Tibial nerve (tissue), 4 donors: Measurements from ENCODE around the gene TBC1D24. TPM values are rescaled to one million over a fixed set of nuclear protein-coding genes. Genes with fewer than 3 reads are reported as not detected.

Source experiments
- DNase-seq, 2 donors: peaks; one replicate each; pipeline ENCODE4 v3.0.0-alpha.2; 2019; ENCODE audit warnings: low spot score in 2 of 2
- H3K27ac ChIP-seq, 4 donors: fragments of 200-600 bp; sonication (generic) in 3 of 4; one replicate each; pipeline ENCODE4 v1.5.1; 2017 to 2019; ENCODE audit warnings: mild to moderate bottlenecking in 1 of 4
- H3K27me3 ChIP-seq, 2 donors: fragments of 200-600 bp; sonication (generic) in 1 of 2; one replicate each; pipeline versions ENCODE4 v1.5.1 to v1.6.0; 2017 to 2019
- H3K36me3 ChIP-seq, 3 donors: fragments of 200-600 bp; sonication (generic); one replicate each; pipeline ENCODE4 v1.5.1; 2018 to 2019
- H3K4me1 ChIP-seq, 4 donors: fragments of 200-600 bp; sonication (generic) in 3 of 4; one replicate each; pipeline ENCODE4 v1.5.1; 2017 to 2019
- H3K4me3 ChIP-seq, 4 donors: fragments of 200-600 bp; sonication (generic) in 3 of 4; one replicate each; pipeline ENCODE4 v1.5.1; 2017 to 2019; ENCODE audit warnings: mild to moderate bottlenecking in 1 of 4, moderate library complexity in 1 of 4
- H3K9me3 ChIP-seq, 4 donors: fragments of 200-600 bp; sonication (generic) in 3 of 4; one replicate each; pipeline ENCODE4 v1.5.1; 2017 to 2019
- EP300 ChIP-seq, 2 donors: sonication (generic); formaldehyde crosslinking; IDR thresholded peaks; one replicate each; pipeline ENCODE4 v1.6.1; 2017; ENCODE audit warnings: antibody characterized with exemption in 2 of 2, mild to moderate bottlenecking in 1 of 2
- POLR2A ChIP-seq, 2 donors: fragments of 450-650 bp; IDR thresholded peaks; one replicate each; pipeline ENCODE4 v1.6.1; 2017; ENCODE audit warnings: antibody characterized with exemption in 2 of 2, mild to moderate bottlenecking in 2 of 2, moderate library complexity in 2 of 2
- WGBS, 2 donors: methylation state at CpG; one replicate each; pipeline ENCODE4 v1.1.5; 2018; 5-methylcytosine and 5-hydroxymethylcytosine counted together
- total RNA-seq, 4 donors: library from RNA; depleted of rRNA; stranded (reverse); fragments of >200 nt; gene quantifications; one replicate each; pipeline ENCODE4 v1.1.0, GENCODE V29; 2016
- TF ChIP-seq, protein P1 (sequence below), 5 experiments: fragments of 200-600 bp in 3 of 5; fragments of 450-650 bp in 2 of 5; sonication (generic) in 3 of 5; IDR thresholded peaks; one replicate each; pipeline ENCODE4 v1.5.1; 2016 to 2019; ENCODE audit warnings: antibody characterized with exemption in 5 of 5, mild to moderate bottlenecking in 3 of 5, moderate library complexity in 2 of 5

Gene TBC1D24
- total RNA-seq, 4 donors from 2014 or later: 12.0 to 18.3 (median 16.3) TPM

DNA sequence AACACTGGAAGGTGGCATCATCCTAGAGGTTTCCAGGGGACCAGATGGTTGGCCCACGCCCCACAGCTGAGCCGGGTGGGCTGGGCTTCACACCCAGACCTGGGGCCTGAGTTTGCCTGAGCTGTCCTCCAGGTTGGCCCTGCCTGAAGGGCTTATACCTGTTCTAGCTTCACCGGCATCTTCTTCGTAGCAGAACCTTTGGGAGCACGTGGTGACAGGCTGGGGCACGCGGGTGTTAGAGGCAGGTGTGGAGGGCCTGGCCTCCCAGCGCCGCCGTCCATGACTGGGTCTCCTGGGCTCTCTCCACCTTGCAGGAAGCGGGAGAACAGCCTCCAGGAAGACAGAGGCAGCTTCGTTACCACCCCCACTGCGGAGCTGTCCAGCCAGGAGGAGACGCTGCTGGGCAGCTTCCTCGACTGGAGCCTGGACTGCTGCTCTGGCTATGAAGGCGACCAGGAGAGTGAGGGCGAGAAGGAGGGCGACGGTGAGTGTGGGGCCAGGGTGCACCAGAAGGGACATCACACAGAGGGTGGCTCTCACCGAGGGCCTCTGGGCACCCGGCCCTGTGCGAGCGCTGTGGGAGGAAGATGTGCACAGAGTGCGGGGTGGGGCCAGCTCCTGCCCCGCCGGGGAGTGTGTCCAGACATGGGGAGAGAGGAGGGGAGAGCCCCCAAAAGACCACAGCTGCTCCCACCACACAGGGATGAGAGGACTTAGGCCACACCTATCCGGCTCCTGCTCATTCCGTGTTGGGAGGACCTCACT is 19.7 kb upstream of the TBC1D24 start:
- TF ChIP-seq, protein P1, sequence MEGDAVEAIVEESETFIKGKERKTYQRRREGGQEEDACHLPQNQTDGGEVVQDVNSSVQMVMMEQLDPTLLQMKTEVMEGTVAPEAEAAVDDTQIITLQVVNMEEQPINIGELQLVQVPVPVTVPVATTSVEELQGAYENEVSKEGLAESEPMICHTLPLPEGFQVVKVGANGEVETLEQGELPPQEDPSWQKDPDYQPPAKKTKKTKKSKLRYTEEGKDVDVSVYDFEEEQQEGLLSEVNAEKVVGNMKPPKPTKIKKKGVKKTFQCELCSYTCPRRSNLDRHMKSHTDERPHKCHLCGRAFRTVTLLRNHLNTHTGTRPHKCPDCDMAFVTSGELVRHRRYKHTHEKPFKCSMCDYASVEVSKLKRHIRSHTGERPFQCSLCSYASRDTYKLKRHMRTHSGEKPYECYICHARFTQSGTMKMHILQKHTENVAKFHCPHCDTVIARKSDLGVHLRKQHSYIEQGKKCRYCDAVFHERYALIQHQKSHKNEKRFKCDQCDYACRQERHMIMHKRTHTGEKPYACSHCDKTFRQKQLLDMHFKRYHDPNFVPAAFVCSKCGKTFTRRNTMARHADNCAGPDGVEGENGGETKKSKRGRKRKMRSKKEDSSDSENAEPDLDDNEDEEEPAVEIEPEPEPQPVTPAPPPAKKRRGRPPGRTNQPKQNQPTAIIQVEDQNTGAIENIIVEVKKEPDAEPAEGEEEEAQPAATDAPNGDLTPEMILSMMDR (IDR thresholded peaks at IDR 0.05): no peak
- TF ChIP-seq EP300 (IDR thresholded peaks at IDR 0.05): no peak
- TF ChIP-seq POLR2A (IDR thresholded peaks at IDR 0.05): no peak
- peaks cover 0 to 19% (median 8%) of the 10 kb centered on the region in 4 donors for H3K4me1 ChIP-seq
- no peaks in the 10 kb centered on the region for H3K9me3 ChIP-seq
- no peak overlapping the region for H3K27ac ChIP-seq
- WGBS, 2 donors: 88 to 91% methylated on average over 19 to 28 of the region's 28 CpGs
- DNase-seq: no peak
- no peak overlapping the region for H3K4me3 ChIP-seq
- H3K27me3 ChIP-seq: no peaks in the 10 kb centered on the region
- H3K36me3 ChIP-seq: peaks cover 0 to 58% (median 0%) of the 10 kb centered on the region in 3 donors

DNA sequence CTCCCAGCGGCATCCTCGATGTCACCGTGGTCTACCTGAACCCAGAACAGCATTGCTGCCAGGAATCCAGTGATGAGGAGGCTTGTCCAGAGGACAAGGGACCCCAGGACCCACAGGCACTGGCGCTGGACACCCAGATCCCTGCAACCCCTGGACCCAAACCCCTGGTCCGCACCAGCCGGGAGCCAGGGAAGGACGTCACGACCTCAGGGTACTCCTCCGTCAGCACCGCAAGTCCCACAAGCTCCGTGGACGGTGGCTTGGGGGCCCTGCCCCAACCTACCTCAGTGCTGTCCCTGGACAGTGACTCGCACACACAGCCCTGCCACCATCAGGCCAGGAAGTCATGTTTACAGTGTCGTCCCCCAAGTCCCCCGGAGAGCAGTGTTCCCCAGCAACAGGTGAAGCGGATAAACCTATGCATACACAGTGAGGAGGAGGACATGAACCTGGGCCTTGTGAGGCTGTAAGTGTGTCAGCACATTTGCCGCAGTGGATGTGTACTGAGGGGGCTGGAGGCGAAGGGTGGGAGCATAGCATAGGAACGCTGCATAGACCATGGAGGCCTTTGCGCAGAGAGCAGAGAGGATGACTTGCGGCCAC is 18.3 kb upstream of the TBC1D24 start:
- no peak for DNase-seq
- no peak overlapping the region for H3K27ac ChIP-seq
- H3K9me3 ChIP-seq: no peaks in the 10 kb centered on the region
- H3K27me3 ChIP-seq: no peaks in the 10 kb centered on the region
- WGBS, 2 donors: 89 to 93% methylated on average over 15 to 18 of the region's 21 CpGs
- peaks cover 0 to 24% (median 9%) of the 10 kb centered on the region in 4 donors for H3K4me1 ChIP-seq
- TF ChIP-seq, protein P1 (IDR thresholded peaks at IDR 0.05): no peak
- TF ChIP-seq POLR2A (IDR thresholded peaks at IDR 0.05) (no peak), EP300 (IDR thresholded peaks at IDR 0.05) (no peak)
- peaks cover 0 to 44% (median 0%) of the 10 kb centered on the region in 3 donors for H3K36me3 ChIP-seq
- H3K4me3 ChIP-seq: no peak overlapping the region

DNA sequence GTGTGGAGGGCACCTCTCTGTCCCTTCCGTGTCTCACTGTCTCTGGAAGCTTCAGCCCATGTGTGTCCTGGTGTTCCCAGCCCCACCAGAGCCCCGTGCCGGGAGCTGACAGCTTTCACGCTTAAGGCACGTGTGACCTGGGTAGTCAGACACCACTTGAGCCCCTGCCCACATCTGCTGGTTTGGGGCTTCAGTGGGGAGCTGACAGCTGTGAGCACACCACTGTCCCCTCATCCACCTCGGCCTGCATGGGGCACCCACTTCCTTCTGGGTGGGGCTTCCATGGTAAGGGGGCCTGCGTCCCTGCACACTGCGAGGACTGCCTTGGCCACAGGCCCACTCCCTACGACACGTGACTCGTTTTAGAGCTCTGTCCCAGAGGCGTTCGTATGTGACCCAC is 17.7 kb upstream of the TBC1D24 start:
- H3K27me3 ChIP-seq: no peaks in the 10 kb centered on the region
- H3K4me3 ChIP-seq: no peak overlapping the region
- TF ChIP-seq EP300 (IDR thresholded peaks at IDR 0.05): no peak
- TF ChIP-seq, protein P1 (IDR thresholded peaks at IDR 0.05): no peak
- TF ChIP-seq POLR2A (IDR thresholded peaks at IDR 0.05): no peak
- 70 to 71% methylated on average over 13 of the region's 13 CpGs for WGBS, 2 donors
- DNase-seq: no peak
- peaks cover 0 to 38% (median 0%) of the 10 kb centered on the region in 3 donors for H3K36me3 ChIP-seq
- no peak overlapping the region for H3K27ac ChIP-seq
- H3K4me1 ChIP-seq: peaks cover 0 to 24% (median 9%) of the 10 kb centered on the region in 4 donors
- H3K9me3 ChIP-seq: no peaks in the 10 kb centered on the region

DNA sequence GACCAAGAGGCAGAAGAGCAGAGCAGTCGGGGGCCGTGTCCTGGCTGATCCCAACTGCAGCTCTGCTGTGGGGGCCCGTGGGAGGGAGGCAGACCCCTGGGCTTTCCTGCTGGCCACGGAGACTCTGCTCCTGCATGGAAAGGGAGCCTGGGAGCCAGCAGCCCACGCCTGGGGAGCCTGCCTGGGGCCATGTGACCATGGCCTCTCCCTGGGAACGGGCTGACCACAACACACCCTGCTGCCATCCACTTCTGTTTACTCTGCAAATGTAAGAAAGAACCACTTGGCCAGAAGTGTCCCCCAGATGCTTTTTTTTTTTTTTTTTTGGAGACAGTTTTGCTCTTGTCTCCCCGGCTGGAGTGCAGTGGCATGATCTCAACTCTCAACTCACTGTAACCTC is 17.0 kb upstream of the TBC1D24 start:
- WGBS, 2 donors: 53 to 61% methylated on average over 7 of the region's 7 CpGs
- H3K4me3 ChIP-seq: no peak overlapping the region
- no peak overlapping the region for H3K27ac ChIP-seq
- no peaks in the 10 kb centered on the region for H3K27me3 ChIP-seq
- DNase-seq: no peak
- no peaks in the 10 kb centered on the region for H3K9me3 ChIP-seq
- TF ChIP-seq, protein P1 (IDR thresholded peaks at IDR 0.05): no peak
- TF ChIP-seq EP300 (IDR thresholded peaks at IDR 0.05) (no peak), POLR2A (IDR thresholded peaks at IDR 0.05) (no peak)
- peaks cover 0 to 24% (median 9%) of the 10 kb centered on the region in 4 donors for H3K4me1 ChIP-seq
- peaks cover 0 to 33% (median 0%) of the 10 kb centered on the region in 3 donors for H3K36me3 ChIP-seq
